ENCODE results near the gene SMAD5. TPM values are rescaled to one million over a fixed set of nuclear protein-coding genes. Genes with fewer than 3 reads are reported as not detected.

Gene SMAD5
- total and polyA plus RNA-seq, 2 experiments from 2014 or later = 37.5 to 56.6 TPM

- Mint-ChIP-seq H3K36me3 (ENCODE audit: low read depth) (peaks cover 16% of the 10 kb centered on the region), H3K27ac (no peak overlapping the region), H3K4me3 (no peak overlapping the region), H3K4me1 (peaks cover 12% of the 10 kb centered on the region; the same call in 2 of the 3 replicates), H3K27me3 (ENCODE audit: insufficient read depth, low read depth, poor library complexity) (peaks cover 47% of the 10 kb centered on the region), H3K9me3 (no peaks in the 10 kb centered on the region)
- no peak overlapping the region for H3K4me3 ChIP-seq
- 0 out of 2 replicates have a peak, but pooled peaks cover 7% of the 10 kb centered on the region for H3F3A ChIP-seq (replicated peaks; ENCODE audit: low read depth)
- H3K4me1 ChIP-seq (ENCODE audit: insufficient read depth) = peaks cover 7% of the 10 kb centered on the region; the same call in 1 of the 2 replicates
- H3K36me3 ChIP-seq (ENCODE audit: insufficient read depth) = no peaks in the 10 kb centered on the region
- H3K9me2 ChIP-seq (ENCODE audit: insufficient read depth) = no peaks in the 10 kb centered on the region
- no peak for TF ChIP-seq JUNB (IDR thresholded peaks at IDR 0.05; ENCODE audit: unreplicated experiment)
- H2AFZ ChIP-seq = no peak overlapping the region
- H3K27me3 ChIP-seq (ENCODE audit: insufficient read depth) = peaks cover 66% of the 10 kb centered on the region
- H3K27ac ChIP-seq (ENCODE audit: low read depth) = no peak overlapping the region
- H3K79me2 ChIP-seq (replicated peaks; ENCODE audit: insufficient read depth) = no peaks in the 10 kb centered on the region
- DNase-seq (ENCODE audit: low spot score) (no peak), ATAC-seq (no peak)
- H3K4me2 ChIP-seq = no peak overlapping the region
- peaks cover 12% of the 10 kb centered on the region for H4K20me1 ChIP-seq (replicated peaks; ENCODE audit: insufficient read depth)
These were observed 56.2 kb downstream of the SMAD5 start for GRCh38 chr5:136188859-136189258.

- no peak for DNase-seq (ENCODE audit: low spot score)
- H3K4me3 Mint-ChIP-seq = no peak overlapping the region
These were observed 57.6 kb downstream of the SMAD5 start for GRCh38 chr5:136190091-136190720.

GRCh38 chr5:136190904-136191303 lies 58.3 kb downstream of the SMAD5 start:
- ATAC-seq (no peak), DNase-seq (ENCODE audit: low spot score) (no peak)
- Histone ChIP-seq H3F3A (replicated peaks; ENCODE audit: low read depth) (0 out of 2 replicates have a peak, but pooled peaks cover 7% of the 10 kb centered on the region), H3K27me3 (ENCODE audit: insufficient read depth) (peaks cover 87% of the 10 kb centered on the region), H4K20me1 (replicated peaks; ENCODE audit: insufficient read depth) (peaks cover 12% of the 10 kb centered on the region), H3K4me2 (peak overlapping the region; percentile 97), H3K36me3 (ENCODE audit: insufficient read depth) (no peaks in the 10 kb centered on the region), H3K4me3 (peak overlapping the region; percentile 77; the same call in 1 of the 2 replicates), H3K9me2 (ENCODE audit: insufficient read depth) (no peaks in the 10 kb centered on the region), H2AFZ (no peak overlapping the region), H3K79me2 (replicated peaks; ENCODE audit: insufficient read depth) (no peaks in the 10 kb centered on the region), H3K4me1 (ENCODE audit: insufficient read depth) (peaks cover 7% of the 10 kb centered on the region; the same call in 1 of the 2 replicates), H3K27ac (ENCODE audit: low read depth) (no peak overlapping the region)
- Mint-ChIP-seq H3K27ac (no peak overlapping the region), H3K4me3 (peak overlapping the region; percentile 74), H3K27me3 (ENCODE audit: insufficient read depth, low read depth, poor library complexity) (peaks cover 68% of the 10 kb centered on the region), H3K4me1 (peaks cover 12% of the 10 kb centered on the region; the same call in 2 of the 3 replicates), H3K9me3 (no peaks in the 10 kb centered on the region), H3K36me3 (ENCODE audit: low read depth) (peaks cover 16% of the 10 kb centered on the region)
- TF ChIP-seq ZNF331 (CRISPR knock-in tag; IDR thresholded peaks at IDR 0.05; ENCODE audit: low read depth) (no peak), EZH2 (IDR thresholded peaks at IDR 0.05; ENCODE audit: low read depth, unreplicated experiment) (no peak)

More at GRCh38 chr5:136190091-136190720, 57.6 kb downstream of the SMAD5 start:
- peaks cover 12% of the 10 kb centered on the region; the same call in 2 of the 3 replicates for H3K4me1 Mint-ChIP-seq
- Histone ChIP-seq H2AFZ (no peak overlapping the region), H4K20me1 (replicated peaks; ENCODE audit: insufficient read depth) (peaks cover 12% of the 10 kb centered on the region), H3K27ac (ENCODE audit: low read depth) (no peak overlapping the region), H3F3A (replicated peaks; ENCODE audit: low read depth) (0 out of 2 replicates have a peak, but pooled peaks cover 7% of the 10 kb centered on the region), H3K4me1 (ENCODE audit: insufficient read depth) (peaks cover 7% of the 10 kb centered on the region; the same call in 1 of the 2 replicates), H3K9me2 (ENCODE audit: insufficient read depth) (no peaks in the 10 kb centered on the region), H3K36me3 (ENCODE audit: insufficient read depth) (no peaks in the 10 kb centered on the region), H3K27me3 (ENCODE audit: insufficient read depth) (peaks cover 80% of the 10 kb centered on the region), H3K79me2 (replicated peaks; ENCODE audit: insufficient read depth) (no peaks in the 10 kb centered on the region), H3K4me3 (no peak overlapping the region), H3K4me2 (no peak overlapping the region)
- TF ChIP-seq POLR2AphosphoS5 (IDR thresholded peaks at IDR 0.05; ENCODE audit: low read depth) (no peak), CTCF (conservative IDR thresholded peaks at IDR 0.05; ENCODE audit: low read depth in 2 of 2) (no peak), CREB1 (CRISPR knock-in tag; IDR thresholded peaks at IDR 0.05; ENCODE audit: low read depth) (no peak), STAT1 (IDR thresholded peaks at IDR 0.05; ENCODE audit: unreplicated experiment) (no peak), EZH2phosphoT487 (IDR thresholded peaks at IDR 0.05; ENCODE audit: unreplicated experiment) (no peak)
- peaks cover 61% of the 10 kb centered on the region for H3K27me3 Mint-ChIP-seq (ENCODE audit: insufficient read depth, low read depth, poor library complexity)
- no peaks in the 10 kb centered on the region for H3K9me3 Mint-ChIP-seq
- H3K36me3 Mint-ChIP-seq (ENCODE audit: low read depth) = peaks cover 16% of the 10 kb centered on the region
- ATAC-seq = no peak
- no peak overlapping the region for H3K27ac Mint-ChIP-seq
